Retinal pigment epithelial cell (primary cell): ENCODE data around the gene EXOC3L2.

Source experiments
- DNase-seq: peaks from one replicate; pipeline ENCODE4 v3.0.0-alpha.2; 2010; ENCODE audit warnings: low read depth
- H3K4me3 ChIP-seq: 2 replicates; pipeline ENCODE4 v1.5.1; 2011; ENCODE audit warnings: mild to moderate bottlenecking, low read length, control low read depth, moderate library complexity
- CTCF ChIP-seq: conservative IDR thresholded peaks from 2 replicates; pipeline ENCODE4 v1.5.1; 2011; ENCODE audit warnings: low read depth, low read length, control low read depth, inconsistent platforms

EXOC3L2 gene

GRCh38 chr19:45166723-45167252, 78.4 kb downstream of the EXOC3L2 start:
- no peak for DNase-seq
- no peak for TF ChIP-seq CTCF
- H3K4me3 ChIP-seq: no peak overlapping the region

DNA sequence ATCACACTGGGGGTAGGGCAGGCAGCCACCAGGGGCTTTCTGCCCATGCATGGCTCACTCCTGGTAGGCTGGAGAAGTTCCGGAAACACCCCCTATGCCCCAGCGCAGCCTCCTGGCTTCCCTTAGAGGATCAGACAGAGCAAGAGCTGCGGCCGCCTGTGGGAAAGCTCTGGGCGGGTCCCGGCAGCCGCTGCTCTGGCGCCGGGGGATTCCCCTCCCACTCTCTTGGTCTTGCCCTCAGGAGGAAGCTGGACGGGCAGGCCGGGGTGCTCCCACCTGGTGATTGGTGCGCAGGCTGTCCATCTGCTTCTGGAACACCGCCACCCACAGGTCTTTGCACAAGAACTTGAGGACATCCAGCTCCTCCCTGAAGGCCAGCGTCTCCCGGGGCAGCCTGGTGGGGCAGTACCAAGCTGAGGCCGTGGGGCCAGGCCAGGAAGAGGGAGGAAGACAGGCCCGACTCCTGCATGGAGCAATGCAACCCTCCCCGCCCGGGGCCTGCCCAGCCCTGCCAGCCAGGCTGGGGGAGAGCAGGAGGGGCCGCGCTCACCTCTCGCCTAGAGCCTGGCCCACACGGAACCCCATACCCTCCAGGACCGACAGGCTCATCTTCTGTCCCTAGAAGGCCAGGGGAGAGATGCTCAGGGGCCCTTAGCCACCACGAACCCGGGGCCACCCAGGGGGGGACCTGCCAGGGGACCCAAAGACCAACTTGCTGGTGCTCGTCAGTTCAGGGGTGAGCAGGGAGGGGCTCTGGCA, 80.5 kb downstream of the EXOC3L2 start:
- no peak overlapping the region for H3K4me3 ChIP-seq
- no peak for TF ChIP-seq CTCF
- DNase-seq: no peak

- no peak overlapping the region for H3K4me3 ChIP-seq
- TF ChIP-seq CTCF: no peak
- no peak for DNase-seq
Measured at GRCh38 chr19:45163751-45164460, 81.3 kb downstream of the EXOC3L2 start.

- no peak overlapping the region for H3K4me3 ChIP-seq
- TF ChIP-seq CTCF: no peak
- no peak for DNase-seq
Measured at GRCh38 chr19:45163156-45163555, 82.1 kb downstream of the EXOC3L2 start.

GRCh38 chr19:45162608-45163143, 82.5 kb downstream of the EXOC3L2 start:
- DNase-seq: no peak
- no peak for TF ChIP-seq CTCF
- no peak overlapping the region for H3K4me3 ChIP-seq
